Esophagus muscularis mucosa (tissue), 3 donors: Measurements from ENCODE around the gene MACROD2.

Source experiments
- CTCF ChIP-seq, 3 experiments: fragments of 200-600 bp in 2 of 3; fragments of 450-650 bp in 1 of 3; sonication (generic) in 2 of 3; IDR thresholded peaks; one replicate each; pipeline ENCODE4 v1.5.1; 2017 to 2019; ENCODE audit warnings: antibody characterized with exemption in 3 of 3, mild to moderate bottlenecking in 2 of 3, moderate library complexity in 1 of 3
- POLR2A ChIP-seq: fragments of 450-650 bp; IDR thresholded peaks from one replicate; pipeline ENCODE4 v1.6.1; 2017; ENCODE audit warnings: antibody characterized with exemption, moderate library complexity, mild to moderate bottlenecking, low read depth

DNA sequence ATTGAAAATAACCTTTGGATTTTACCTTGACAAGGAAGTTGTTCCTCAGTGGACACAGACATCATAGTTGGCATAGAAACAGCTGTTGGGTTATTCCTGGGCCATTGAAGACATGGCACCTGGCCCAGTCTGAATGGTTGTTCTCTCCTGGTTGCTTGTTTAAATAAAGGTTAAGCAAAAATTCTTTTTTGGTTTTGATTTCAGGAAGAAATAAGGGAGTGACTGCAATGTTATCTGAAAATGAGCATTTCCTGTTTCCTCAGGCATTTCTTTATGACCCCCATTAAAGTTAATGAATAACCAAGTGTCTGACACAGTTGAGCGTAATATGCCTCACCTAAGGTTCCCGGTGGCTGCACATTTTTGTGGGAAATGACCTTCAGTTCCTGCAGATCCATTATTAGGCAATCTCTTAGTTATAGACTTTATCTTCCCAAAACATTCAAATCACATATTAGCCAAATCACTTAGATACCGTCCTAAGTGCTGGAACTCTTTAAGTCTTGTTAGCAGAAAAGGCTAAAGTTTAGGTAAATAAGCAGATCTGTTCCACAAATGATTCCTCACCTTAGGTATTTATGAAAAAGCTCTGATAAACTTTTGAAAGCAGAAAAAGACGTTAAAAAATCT lies 990.8 kb downstream of the MACROD2 start:
- TF ChIP-seq CTCF (IDR thresholded peaks at IDR 0.05) (no peak), POLR2A (no peak)
